HCT116 (cell line): ENCODE results near the gene PCNX1. TPM values are rescaled to one million over a fixed set of nuclear protein-coding genes. Genes with fewer than 3 reads are reported as not detected.

Experiments used
- ATAC-seq: fragments of 200-7000 bp; cut with Tn5 transposase; 2 replicates; pipeline ENCODE4 v1.9.1; 2020; ENCODE audit warnings: mild to moderate bottlenecking, moderate library complexity
- BruUV-seq: library from RNA; stranded (reverse); fragments of 400-500 nt; replicated peaks from 2 replicates; lab custom pipeline; 2021; lab: Mats Ljungman, UMichigan
- CTCF ChIA-PET: fragments of 300-600 bp; sonication (Branson Sonifier 250); formaldehyde crosslinking; loops from one replicate; lab custom pipeline; 2021; ENCODE audit warnings: antibody characterized with exemption; lab: Charles Lee
- POLR2A ChIA-PET: fragments of 300-600, 350-600 bp; sonication (Branson Sonifier 250); formaldehyde crosslinking; loops from one replicate; lab custom pipeline; 2021; ENCODE audit warnings: antibody characterized with exemption; lab: Charles Lee
- RAD21 ChIA-PET, 2 experiments: fragments of 300-600 bp; sonication (Branson Sonifier 250); formaldehyde crosslinking; loops; one replicate each; lab custom pipeline; 2023; ENCODE audit warnings: low total read pairs in 2 of 2; ENCODE audit not compliant: uncharacterized antibody in 2 of 2, unreplicated experiment in 2 of 2, low non-redundant PET in 1 of 2; lab: Charles Lee
- DNase-seq: peaks from one replicate; pipeline ENCODE4 v3.0.0-alpha.2; 2010; ENCODE audit warnings: low read depth, low spot score
- H2AFZ ChIP-seq: fragments of 200-600 bp; shearing (Covaris generic), sonication (generic); 2 replicates; pipeline ENCODE4 v1.6.1; 2017; ENCODE audit warnings: low read depth, mixed run types, mixed read lengths, antibody characterized with exemption, low read length; ENCODE audit not compliant: poor library complexity, severe bottlenecking
- H3K27ac ChIP-seq: 2 replicates; pipeline ENCODE4 v1.5.1; 2012; ENCODE audit warnings: low read depth, low read length
- H3K27me3 ChIP-seq: fragments of 200-600 bp; sonication (generic); 2 replicates; pipeline ENCODE4 v1.6.1; 2016; ENCODE audit warnings: mixed run types, low read length, mixed read lengths; ENCODE audit not compliant: insufficient read depth
- H3K36me3 ChIP-seq, 2 experiments: fragments of 200-500 bp in 1 of 2; fragments of 200-600 bp in 1 of 2; sonication (Bioruptor generic) in 1 of 2; sonication (generic) in 1 of 2; 2 replicates each; pipeline versions ENCODE4 v1.5.1 to v1.6.1; 2014 to 2016; ENCODE audit warnings: low read length in 2 of 2, inconsistent platforms in 1 of 2, mixed read lengths in 1 of 2, mixed run types in 1 of 2; ENCODE audit not compliant: insufficient read depth in 2 of 2, control insufficient read depth in 1 of 2
- H3K4me1 ChIP-seq, 2 experiments: fragments of 200-600 bp in 1 of 2; sonication (generic) in 1 of 2; 2 replicates each; pipeline versions ENCODE4 v1.5.1 to v1.6.1; 2012 to 2017; ENCODE audit warnings: low read length in 2 of 2, inconsistent platforms in 1 of 2, mild to moderate bottlenecking in 1 of 2, mixed read lengths in 1 of 2, mixed run types in 1 of 2, moderate library complexity in 1 of 2; ENCODE audit not compliant: insufficient read depth in 2 of 2, control insufficient read depth in 1 of 2
- H3K4me2 ChIP-seq: fragments of 200-600 bp; sonication (generic); 2 replicates; pipeline ENCODE4 v1.6.1; 2017; ENCODE audit warnings: mixed run types, low read length, mixed read lengths
- H3K4me3 ChIP-seq, 2 experiments: fragments of 200-600 bp in 1 of 2; sonication (generic) in 1 of 2; replicated peaks in 1 of 2; 2 replicates each; pipeline ENCODE4 v1.5.1; 2011 to 2016; ENCODE audit warnings: low read length in 2 of 2, control low read depth in 1 of 2, low read depth in 1 of 2, mild to moderate bottlenecking in 1 of 2, mixed read lengths in 1 of 2, mixed run types in 1 of 2
- H3K79me2 ChIP-seq: fragments of 200-600 bp; sonication (generic); 2 replicates; pipeline ENCODE4 v1.6.1; 2017; ENCODE audit warnings: mild to moderate bottlenecking, mixed run types, low read length, moderate library complexity, mixed read lengths; ENCODE audit not compliant: insufficient read depth
- H3K9ac ChIP-seq: fragments of 200-600 bp; sonication (generic); 2 replicates; pipeline ENCODE4 v1.6.1; 2016; ENCODE audit warnings: low read length, mixed read lengths
- H3K9me2 ChIP-seq: fragments of 200-600 bp; sonication (generic), shearing (Covaris generic); 2 replicates; pipeline ENCODE4 v1.6.1; 2017; ENCODE audit warnings: mixed run types, mild to moderate bottlenecking, moderate library complexity; ENCODE audit not compliant: insufficient read depth
- H3K9me3 ChIP-seq, 2 experiments: fragments of 200-500 bp in 1 of 2; fragments of 200-600 bp in 1 of 2; sonication (Bioruptor generic) in 1 of 2; sonication (generic) in 1 of 2; 2 replicates each; pipeline ENCODE4 v1.6.1; 2014 to 2017; ENCODE audit warnings: low read length in 2 of 2, mixed read lengths in 2 of 2, inconsistent platforms in 1 of 2, low read depth in 1 of 2, mild to moderate bottlenecking in 1 of 2, mixed run types in 1 of 2, moderate library complexity in 1 of 2; ENCODE audit not compliant: control insufficient read depth in 1 of 2, insufficient read depth in 1 of 2
- H4K20me1 ChIP-seq: fragments of 200-600 bp; sonication (generic), shearing (Covaris generic); 2 replicates; pipeline ENCODE4 v1.6.1; 2017; ENCODE audit warnings: mixed run types, mild to moderate bottlenecking, moderate library complexity; ENCODE audit not compliant: insufficient read depth
- ELF1 ChIP-seq: IDR thresholded peaks from 2 replicates; pipeline ENCODE4 v1.6.1; 2012; ENCODE audit warnings: low read depth, borderline replicate concordance
- EZH2 ChIP-seq: fragments of 200-600 bp; sonication (generic); IDR thresholded peaks from 2 replicates; pipeline ENCODE4 v1.6.1; 2017; ENCODE audit warnings: antibody characterized with exemption, mixed run types
- FOSL1 ChIP-seq: IDR thresholded peaks from 2 replicates; pipeline ENCODE4 v1.6.1; 2012; ENCODE audit warnings: low read depth
- POLR2A ChIP-seq: IDR thresholded peaks from 2 replicates; pipeline ENCODE4 v1.7.0; 2011; ENCODE audit warnings: borderline replicate concordance; ENCODE audit not compliant: insufficient read depth, insufficient read length; ENCODE audit errors: extremely low read depth
- POLR2AphosphoS5 ChIP-seq: IDR thresholded peaks from 2 replicates; pipeline ENCODE4 v1.6.1; 2011; ENCODE audit warnings: mild to moderate bottlenecking, low read depth, low read length, moderate library complexity
- RAD21 ChIP-seq: IDR thresholded peaks from 2 replicates; pipeline ENCODE4 v1.6.1; 2012; ENCODE audit warnings: low read depth, mild to moderate bottlenecking
- SIN3A ChIP-seq: IDR thresholded peaks from 2 replicates; pipeline ENCODE4 v1.6.1; 2012; ENCODE audit warnings: low read depth
- SP1 ChIP-seq: IDR thresholded peaks from 2 replicates; pipeline ENCODE4 v1.6.1; 2012; ENCODE audit warnings: low read depth
- SRF ChIP-seq: IDR thresholded peaks from 2 replicates; pipeline ENCODE4 v1.6.1; 2012; ENCODE audit warnings: low read depth
- TCF7L2 ChIP-seq: IDR thresholded peaks from 2 replicates; pipeline ENCODE4 v1.7.0; 2011; ENCODE audit warnings: borderline replicate concordance, inconsistent platforms; ENCODE audit not compliant: insufficient read depth, insufficient read length; ENCODE audit errors: extremely low read depth
- YY1 ChIP-seq: IDR thresholded peaks from 2 replicates; pipeline ENCODE4 v1.6.1; 2011; ENCODE audit warnings: low read length, low read depth, moderate library complexity, mild to moderate bottlenecking; ENCODE audit not compliant: insufficient replicate concordance; ENCODE audit errors: extremely low read depth
- ZBTB33 ChIP-seq: IDR thresholded peaks from 2 replicates; pipeline ENCODE4 v1.6.1; 2011; ENCODE audit warnings: mild to moderate bottlenecking, low read length, moderate library complexity; ENCODE audit not compliant: insufficient replicate concordance; ENCODE audit errors: extremely low read depth
- intact Hi-C: fragments of 100-400 bp; cut with micrococcal nuclease; formaldehyde crosslinking; loops from 2 replicates; pipeline ENCODE4 v1.10.0; 2022
- total RNA-seq: library from RNA; stranded (reverse); gene quantifications from one replicate; pipeline ENCODE4 v1.2.1, GENCODE V29; 2021; ENCODE audit not compliant: unreplicated experiment

The PCNX1 gene
- total RNA-seq, 1 experiment from 2014 or later, result 52.2 TPM

- no peak overlapping the region for H3K9ac ChIP-seq
- H3K27ac ChIP-seq, result no peak overlapping the region
- no peak overlapping the region for H3K4me2 ChIP-seq
- CTCF ChIA-PET, result interaction anchor here (2.5 kb wide), 1 partner anchor 14 kb away, joined by 8 read pairs; no protein-coding TSS in a partner anchor
- H3K9me2 ChIP-seq, result no peaks in the 10 kb centered on the region
- no peak overlapping the region for H3K4me3 ChIP-seq
- no peaks in the 10 kb centered on the region for H3K79me2 ChIP-seq
- no peaks in the 10 kb centered on the region for H3K27me3 ChIP-seq
- H3K36me3 ChIP-seq, result no peaks in the 10 kb centered on the region
- RAD21 ChIA-PET, result no interaction called here
- H3K4me1 ChIP-seq, result peaks cover 0 to 12% of the 10 kb centered on the region in 2 experiments; a peak in 2 of 4 replicates
- no peaks in the 10 kb centered on the region for H4K20me1 ChIP-seq
- no TSS peak for BruUV-seq
- ATAC-seq (peak; percentile 34; the same call in 1 of the 2 replicates), DNase-seq (no peak)
- intact Hi-C loops, result no loop called here
- POLR2A ChIA-PET, result no interaction called here
- no peak overlapping the region for H2AFZ ChIP-seq
- no peaks in the 10 kb centered on the region for H3K9me3 ChIP-seq
- TF ChIP-seq ELF1, result no peak
- TF ChIP-seq SP1, result no peak
- no peak for TF ChIP-seq SRF
- TF ChIP-seq EZH2, result no peak
- TF ChIP-seq POLR2AphosphoS5, result no peak
- TF ChIP-seq ZBTB33, result no peak
- TF ChIP-seq RAD21, result no peak
- no peak for TF ChIP-seq SIN3A
- no peak for TF ChIP-seq TCF7L2
- no peak for TF ChIP-seq POLR2A
- TF ChIP-seq FOSL1, result no peak
- TF ChIP-seq YY1, result no peak
These were observed 210.8 kb downstream of the PCNX1 start for GRCh38 chr14:71117839-71118743.
